ENCODE results near the gene WDR17.

The WDR17 gene

GRCh38 chr4:176102414-176103063 is 36.9 kb downstream of the WDR17 start:
- DNase-seq = no peak

GRCh38 chr4:176107695-176108094 is 42.1 kb downstream of the WDR17 start:
- no peak for DNase-seq

GRCh38 chr4:176123710-176124407 is 58.2 kb downstream of the WDR17 start:
- DNase-seq = no peak

GRCh38 chr4:176125063-176125462 is 59.4 kb downstream of the WDR17 start:
- DNase-seq = no peak

GRCh38 chr4:176134670-176135069 is 69.0 kb downstream of the WDR17 start:
- no peak for DNase-seq

- DNase-seq = no peak
These were observed 72.0 kb downstream of the WDR17 start for GRCh38 chr4:176137631-176138030.

- no peak for DNase-seq
These were observed 73.9 kb downstream of the WDR17 start for GRCh38 chr4:176139518-176139917.

- no peak for DNase-seq
These were observed 76.6 kb downstream of the WDR17 start for GRCh38 chr4:176142253-176142652.

- DNase-seq = no peak
These were observed 84.2 kb downstream of the WDR17 start for GRCh38 chr4:176149680-176150355.

- no peak for DNase-seq
These were observed 84.7 kb downstream of the WDR17 start for GRCh38 chr4:176150356-176150682.

- DNase-seq = no peak
These were observed 85.1 kb downstream of the WDR17 start for GRCh38 chr4:176150704-176151103.

- DNase-seq = no peak
These were observed 87.5 kb downstream of the WDR17 start for GRCh38 chr4:176153124-176153523.

GRCh38 chr4:176156656-176157055 is 91.0 kb downstream of the WDR17 start:
- no peak for DNase-seq

GRCh38 chr4:176163041-176163440 is 97.4 kb downstream of the WDR17 start:
- DNase-seq = no peak

GRCh38 chr4:176185051-176185450 is 119.4 kb downstream of the WDR17 start:
- no peak for DNase-seq

- no peak for DNase-seq
These were observed 120.4 kb downstream of the WDR17 start for GRCh38 chr4:176186067-176186466.

GRCh38 chr4:176186671-176187395 is 121.2 kb downstream of the WDR17 start:
- DNase-seq = no peak

- DNase-seq = no peak
These were observed 122.0 kb downstream of the WDR17 start for GRCh38 chr4:176187624-176188023.

- DNase-seq = no peak
These were observed 123.0 kb downstream of the WDR17 start for GRCh38 chr4:176188654-176189053.

GRCh38 chr4:176189891-176190795 is 124.5 kb downstream of the WDR17 start:
- no peak for DNase-seq

- no peak for DNase-seq
These were observed 126.3 kb downstream of the WDR17 start for GRCh38 chr4:176191974-176192373.

- DNase-seq = no peak
These were observed 127.5 kb downstream of the WDR17 start for GRCh38 chr4:176193126-176193525.

GRCh38 chr4:176193938-176194337 is 128.3 kb downstream of the WDR17 start:
- DNase-seq = no peak

All from GDM1 (cell line).